ENCODE measurements around the gene MAPKAPK5.
"Not testable (repeated sequence)": the region's sequence is repeated elsewhere in the genome, so short reads cannot be mapped to it uniquely, and the experiment has no call there.

The MAPKAPK5 gene

GRCh38 chr12:111894556-111894955 lies 52.5 kb downstream of the MAPKAPK5 start:
- no peak for ATAC-seq
- Mint-ChIP-seq H3K9me3 (no peaks in the 10 kb centered on the region), H3K4me3 (no peak overlapping the region), H3K27ac (peak overlapping the region; percentile 38), H3K36me3 (peaks cover 76% of the 10 kb centered on the region), H3K4me1 (no peaks in the 10 kb centered on the region)
- no peak for DNase-seq (ENCODE audit: low spot score in 2 of 2)

GRCh38 chr12:111901182-111901581 lies 59.2 kb downstream of the MAPKAPK5 start:
- peak in 1 of 2 donors; percentile 42 for DNase-seq (ENCODE audit: low spot score in 2 of 2)
- peak overlapping the region; percentile 70 for H3K27ac Mint-ChIP-seq
- peaks cover 3% of the 10 kb centered on the region for H3K9me3 Mint-ChIP-seq
- no peak for ATAC-seq
- H3K4me1 Mint-ChIP-seq: no peaks in the 10 kb centered on the region
- no peak overlapping the region for H3K4me3 Mint-ChIP-seq
- H3K36me3 Mint-ChIP-seq: peaks cover 24% of the 10 kb centered on the region

GRCh38 chr12:111904446-111904975 lies 62.5 kb downstream of the MAPKAPK5 start:
- Mint-ChIP-seq H3K36me3 (peaks cover 18% of the 10 kb centered on the region), H3K4me1 (no peaks in the 10 kb centered on the region), H3K9me3 (peaks cover 13% of the 10 kb centered on the region), H3K4me3 (no peak overlapping the region), H3K27ac (no peak overlapping the region)
- DNase-seq (ENCODE audit: low spot score in 2 of 2) (no peak), ATAC-seq (no peak)

GRCh38 chr12:111905502-111905901 lies 63.5 kb downstream of the MAPKAPK5 start:
- ATAC-seq (no peak), DNase-seq (ENCODE audit: low spot score in 2 of 2) (no peak)
- no peaks in the 10 kb centered on the region for H3K4me1 Mint-ChIP-seq
- no peak overlapping the region for H3K4me3 Mint-ChIP-seq
- H3K9me3 Mint-ChIP-seq: peaks cover 13% of the 10 kb centered on the region
- peaks cover 18% of the 10 kb centered on the region for H3K36me3 Mint-ChIP-seq
- no peak overlapping the region for H3K27ac Mint-ChIP-seq

GRCh38 chr12:111907740-111908139 lies 65.7 kb downstream of the MAPKAPK5 start:
- no peak for ATAC-seq
- H3K36me3 Mint-ChIP-seq: peaks cover 4% of the 10 kb centered on the region
- H3K27ac Mint-ChIP-seq: no peak overlapping the region
- peaks cover 13% of the 10 kb centered on the region for H3K9me3 Mint-ChIP-seq
- no peak overlapping the region for H3K4me3 Mint-ChIP-seq
- DNase-seq (ENCODE audit: low spot score in 2 of 2): no peak
- H3K4me1 Mint-ChIP-seq: no peaks in the 10 kb centered on the region

- no peak for ATAC-seq
- H3K36me3 Mint-ChIP-seq: no peaks in the 10 kb centered on the region
- no peaks in the 10 kb centered on the region for H3K9me3 Mint-ChIP-seq
- H3K27ac Mint-ChIP-seq: no peak overlapping the region
- no peak overlapping the region for H3K4me3 Mint-ChIP-seq
- H3K4me1 Mint-ChIP-seq: no peaks in the 10 kb centered on the region
- DNase-seq (ENCODE audit: low spot score in 2 of 2): no peak
Observed at GRCh38 chr12:111925171-111925570, 83.1 kb downstream of the MAPKAPK5 start.

GRCh38 chr12:111926631-111927030 lies 84.6 kb downstream of the MAPKAPK5 start:
- Mint-ChIP-seq H3K36me3 (no peaks in the 10 kb centered on the region), H3K27ac (no peak overlapping the region), H3K9me3 (no peaks in the 10 kb centered on the region), H3K4me1 (no peaks in the 10 kb centered on the region), H3K4me3 (no peak overlapping the region)
- DNase-seq (ENCODE audit: low spot score in 2 of 2): no peak
- no peak for ATAC-seq

GRCh38 chr12:111927346-111927745 lies 85.3 kb downstream of the MAPKAPK5 start:
- no peak overlapping the region for H3K27ac Mint-ChIP-seq
- H3K4me1 Mint-ChIP-seq: no peaks in the 10 kb centered on the region
- H3K36me3 Mint-ChIP-seq: peaks cover 5% of the 10 kb centered on the region
- no peak for ATAC-seq
- no peak overlapping the region for H3K4me3 Mint-ChIP-seq
- no peak for DNase-seq (ENCODE audit: low spot score in 2 of 2)
- no peaks in the 10 kb centered on the region for H3K9me3 Mint-ChIP-seq

- H3K27ac Mint-ChIP-seq: no peak overlapping the region
- no peaks in the 10 kb centered on the region for H3K9me3 Mint-ChIP-seq
- DNase-seq (ENCODE audit: low spot score in 2 of 2) (no peak), ATAC-seq (no peak)
- peaks cover 24% of the 10 kb centered on the region for H3K36me3 Mint-ChIP-seq
- no peaks in the 10 kb centered on the region for H3K4me1 Mint-ChIP-seq
- no peak overlapping the region for H3K4me3 Mint-ChIP-seq
Observed at GRCh38 chr12:111932241-111932640, 90.2 kb downstream of the MAPKAPK5 start.

- Mint-ChIP-seq H3K27ac (no peak overlapping the region), H3K4me3 (no peak overlapping the region), H3K4me1 (no peaks in the 10 kb centered on the region), H3K36me3 (peaks cover 23% of the 10 kb centered on the region), H3K9me3 (no peaks in the 10 kb centered on the region)
- ATAC-seq (no peak), DNase-seq (ENCODE audit: low spot score in 2 of 2) (no peak)
Observed at GRCh38 chr12:111936869-111937268, 94.8 kb downstream of the MAPKAPK5 start.

GRCh38 chr12:111937429-111937828 lies 95.4 kb downstream of the MAPKAPK5 start:
- peaks cover 20% of the 10 kb centered on the region for H3K36me3 Mint-ChIP-seq
- no peaks in the 10 kb centered on the region for H3K9me3 Mint-ChIP-seq
- H3K4me1 Mint-ChIP-seq: no peaks in the 10 kb centered on the region
- no peak for DNase-seq (ENCODE audit: low spot score in 2 of 2)
- no peak for ATAC-seq
- H3K4me3 Mint-ChIP-seq: no peak overlapping the region
- H3K27ac Mint-ChIP-seq: no peak overlapping the region

GRCh38 chr12:111942557-111942956 lies 100.5 kb downstream of the MAPKAPK5 start:
- Mint-ChIP-seq H3K27ac (peak overlapping the region; percentile 65), H3K9me3 (no peaks in the 10 kb centered on the region), H3K36me3 (peaks cover 6% of the 10 kb centered on the region), H3K4me1 (no peaks in the 10 kb centered on the region), H3K4me3 (no peak overlapping the region)
- DNase-seq (ENCODE audit: low spot score in 2 of 2) (no peak), ATAC-seq (no peak)

GRCh38 chr12:111943929-111944328 lies 101.9 kb downstream of the MAPKAPK5 start:
- Mint-ChIP-seq H3K27ac (no peak overlapping the region), H3K9me3 (no peaks in the 10 kb centered on the region), H3K4me3 (no peak overlapping the region), H3K36me3 (peaks cover 6% of the 10 kb centered on the region), H3K4me1 (no peaks in the 10 kb centered on the region)
- no peak for DNase-seq (ENCODE audit: low spot score in 2 of 2)
- ATAC-seq: no peak

- not testable (repeated sequence) for DNase-seq (ENCODE audit: low spot score in 2 of 2)
- peaks cover 17% of the 10 kb centered on the region for H3K4me1 Mint-ChIP-seq
Observed at GRCh38 chr12:111950961-111951676, 109.1 kb downstream of the MAPKAPK5 start.

More at GRCh38 chr12:111950961-111951676, 109.1 kb downstream of the MAPKAPK5 start:
- not testable (repeated sequence) for H3K36me3 Mint-ChIP-seq, H3K9me3 Mint-ChIP-seq, H3K4me3 Mint-ChIP-seq
- peak overlapping the region; percentile 59 for H3K27ac Mint-ChIP-seq
- ATAC-seq: peak; percentile 85

Measured in stimulated activated effector memory CD8-positive, alpha-beta T cell treated with anti-CD3 and anti-CD28 coated beads, Interleukin-12 subunit alpha, Interleukin-12 subunit beta, amount 100 ng/mL, for 72 hours (primary cell).